NB4 (cell line): ENCODE results near the gene PGM1.

Experiments
- CTCF ChIP-seq: IDR thresholded peaks from one replicate; pipeline ENCODE4 v1.5.1; 2012; ENCODE audit warnings: low read depth, low read length
- MAX ChIP-seq: IDR thresholded peaks from 2 replicates; pipeline ENCODE4 v1.6.1; 2011; ENCODE audit warnings: low read depth, low read length
- MYC ChIP-seq: IDR thresholded peaks from 2 replicates; pipeline ENCODE4 v1.6.1; 2011; ENCODE audit warnings: low read depth, low read length
- POLR2A ChIP-seq: IDR thresholded peaks from 2 replicates; pipeline ENCODE4 v1.6.1; 2011; ENCODE audit warnings: mild to moderate bottlenecking; ENCODE audit not compliant: insufficient read length; ENCODE audit errors: extremely low read depth

GRCh38 chr1:63569640-63570316, 23.4 kb upstream of the PGM1 start:
- TF ChIP-seq POLR2A (no peak), CTCF (no peak), MYC (no peak), MAX (no peak)
